Measurements from ENCODE around the gene LHX3. TPM values are rescaled to one million over a fixed set of nuclear protein-coding genes. Genes with fewer than 3 reads are reported as not detected.
"Not testable (repeated sequence)": the region's sequence is repeated elsewhere in the genome, so short reads cannot be mapped to it uniquely, and the experiment has no call there.

LHX3 gene
- total RNA-seq, 4 donors from 2014 or later = not detected

DNA sequence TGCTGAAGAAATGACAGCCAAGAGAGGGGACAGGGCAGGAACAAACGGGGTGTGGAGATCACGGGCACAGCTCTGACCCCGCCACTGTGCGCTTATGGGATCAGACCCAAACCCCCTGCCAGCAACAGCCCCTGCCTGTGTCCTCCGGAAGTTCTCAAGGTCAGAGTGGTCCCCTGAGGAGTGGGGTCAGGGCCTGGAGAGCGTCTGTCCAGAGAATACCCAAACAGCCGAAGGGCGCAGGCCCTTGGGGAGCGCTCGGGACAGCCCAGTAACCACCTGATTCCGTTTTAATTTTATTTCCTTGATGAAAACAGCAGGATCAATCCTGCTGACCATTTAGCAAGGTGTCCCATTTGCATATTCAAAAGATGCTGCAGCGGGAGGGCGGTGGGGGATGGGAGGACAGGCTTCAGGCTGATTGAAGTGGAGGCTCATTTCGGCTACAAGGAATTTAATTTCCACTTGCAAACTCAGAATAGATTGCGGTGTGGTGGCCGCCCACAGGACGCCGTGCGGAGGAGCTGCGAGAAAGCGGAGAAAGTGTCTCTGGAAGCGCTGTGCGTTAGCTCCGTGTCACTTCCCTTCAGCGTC lies 53.6 kb downstream of the LHX3 start:
- intact Hi-C loops (cut with DNase I; ENCODE audit: low total_unique reads) = no loop called here
- no peak for DNase-seq
- no peaks in the 10 kb centered on the region for H3K9me3 ChIP-seq
- H3K27ac ChIP-seq = no peak overlapping the region
- TF ChIP-seq POLR2A (IDR thresholded peaks at IDR 0.05) = no peak
- TF ChIP-seq, protein P1, sequence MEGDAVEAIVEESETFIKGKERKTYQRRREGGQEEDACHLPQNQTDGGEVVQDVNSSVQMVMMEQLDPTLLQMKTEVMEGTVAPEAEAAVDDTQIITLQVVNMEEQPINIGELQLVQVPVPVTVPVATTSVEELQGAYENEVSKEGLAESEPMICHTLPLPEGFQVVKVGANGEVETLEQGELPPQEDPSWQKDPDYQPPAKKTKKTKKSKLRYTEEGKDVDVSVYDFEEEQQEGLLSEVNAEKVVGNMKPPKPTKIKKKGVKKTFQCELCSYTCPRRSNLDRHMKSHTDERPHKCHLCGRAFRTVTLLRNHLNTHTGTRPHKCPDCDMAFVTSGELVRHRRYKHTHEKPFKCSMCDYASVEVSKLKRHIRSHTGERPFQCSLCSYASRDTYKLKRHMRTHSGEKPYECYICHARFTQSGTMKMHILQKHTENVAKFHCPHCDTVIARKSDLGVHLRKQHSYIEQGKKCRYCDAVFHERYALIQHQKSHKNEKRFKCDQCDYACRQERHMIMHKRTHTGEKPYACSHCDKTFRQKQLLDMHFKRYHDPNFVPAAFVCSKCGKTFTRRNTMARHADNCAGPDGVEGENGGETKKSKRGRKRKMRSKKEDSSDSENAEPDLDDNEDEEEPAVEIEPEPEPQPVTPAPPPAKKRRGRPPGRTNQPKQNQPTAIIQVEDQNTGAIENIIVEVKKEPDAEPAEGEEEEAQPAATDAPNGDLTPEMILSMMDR (IDR thresholded peaks at IDR 0.05) = no peak
- H3K4me3 ChIP-seq = no peak overlapping the region
- peaks cover 1 to 2% of the 10 kb centered on the region in 2 donors for H3K27me3 ChIP-seq
- H3K4me1 ChIP-seq = no peaks in the 10 kb centered on the region
- H3K36me3 ChIP-seq = no peaks in the 10 kb centered on the region

DNA sequence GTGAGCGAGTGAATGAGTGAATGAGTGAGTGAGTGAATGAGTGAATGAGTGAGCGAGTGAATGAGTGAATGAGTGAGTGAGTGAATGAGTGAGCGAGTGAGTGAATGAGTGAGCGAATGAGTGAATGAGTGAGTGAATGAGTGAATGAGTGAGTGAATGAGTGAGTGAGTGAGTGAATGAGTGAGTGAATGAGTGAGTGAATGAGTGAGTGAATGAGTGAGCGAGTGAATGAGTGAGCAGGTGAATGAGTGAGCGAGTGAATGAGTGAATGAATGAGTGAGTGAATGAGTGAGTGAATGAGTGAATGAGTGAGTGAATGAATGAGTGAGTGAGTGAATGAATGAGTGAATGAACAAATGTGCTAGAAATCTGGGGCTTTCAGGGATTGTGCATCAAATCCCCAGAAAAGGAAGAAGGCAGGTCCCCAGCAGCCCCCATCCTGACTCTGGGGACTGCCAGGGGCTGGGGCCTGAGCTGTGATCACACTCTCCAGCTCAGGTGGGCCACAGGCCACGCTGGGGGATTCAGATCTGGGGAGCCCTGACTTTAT lies 54.2 kb downstream of the LHX3 start:
- H3K36me3 ChIP-seq; H3K27ac ChIP-seq; intact Hi-C loops (cut with DNase I; ENCODE audit: low total_unique reads); H3K9me3 ChIP-seq; H3K4me3 ChIP-seq; DNase-seq; H3K27me3 ChIP-seq; H3K4me1 ChIP-seq: not testable (repeated sequence)

DNA sequence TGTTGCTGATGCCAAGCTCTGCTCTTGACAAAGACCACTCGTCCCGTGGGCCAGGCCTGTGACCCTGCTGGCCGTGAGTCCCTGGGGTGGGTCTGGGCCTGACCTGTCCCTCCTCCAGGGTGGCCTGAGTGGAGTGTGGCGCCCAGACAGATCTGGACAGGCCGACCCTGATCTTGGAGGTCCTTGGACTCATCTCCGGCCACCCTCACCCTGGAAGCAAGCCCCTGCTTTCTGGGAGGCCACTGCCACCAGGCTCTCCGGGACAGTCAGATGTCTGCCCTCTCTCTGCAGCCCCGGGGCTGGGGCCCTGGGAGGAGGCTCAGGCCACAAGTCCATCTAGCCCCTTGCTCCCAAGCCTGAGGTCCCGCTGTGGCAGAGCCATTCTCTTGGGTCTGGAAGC lies 55.1 kb downstream of the LHX3 start:
- no peaks in the 10 kb centered on the region for H3K27me3 ChIP-seq
- intact Hi-C loops (cut with DNase I; ENCODE audit: low total_unique reads) = no loop called here

GRCh38 chr9:136149337-136149736 lies 55.6 kb downstream of the LHX3 start:
- no peaks in the 10 kb centered on the region for H3K9me3 ChIP-seq
- H3K4me1 ChIP-seq = no peaks in the 10 kb centered on the region
- no peaks in the 10 kb centered on the region for H3K36me3 ChIP-seq
- DNase-seq = no peak
- H3K4me3 ChIP-seq = no peak overlapping the region
- intact Hi-C loops (cut with DNase I; ENCODE audit: low total_unique reads) = no loop called here
- H3K27me3 ChIP-seq = no peaks in the 10 kb centered on the region
- TF ChIP-seq, protein P1 (IDR thresholded peaks at IDR 0.05) = no peak
- no peak for TF ChIP-seq POLR2A (IDR thresholded peaks at IDR 0.05)
- H3K27ac ChIP-seq = no peak overlapping the region

More for the DNA sequence above, 55.1 kb downstream of the LHX3 start:
- TF ChIP-seq, protein P1 (IDR thresholded peaks at IDR 0.05) = no peak
- TF ChIP-seq POLR2A (IDR thresholded peaks at IDR 0.05) = no peak
- no peak for DNase-seq
- Histone ChIP-seq H3K27ac (no peak overlapping the region), H3K4me3 (no peak overlapping the region), H3K4me1 (no peaks in the 10 kb centered on the region), H3K36me3 (no peaks in the 10 kb centered on the region), H3K9me3 (no peaks in the 10 kb centered on the region)

- Histone ChIP-seq H3K4me1 (no peaks in the 10 kb centered on the region), H3K27me3 (no peaks in the 10 kb centered on the region), H3K4me3 (no peak overlapping the region), H3K36me3 (no peaks in the 10 kb centered on the region), H3K9me3 (no peaks in the 10 kb centered on the region), H3K27ac (no peak overlapping the region)
- TF ChIP-seq, protein P1 (IDR thresholded peaks at IDR 0.05) = no peak
- TF ChIP-seq POLR2A (IDR thresholded peaks at IDR 0.05) = no peak
- intact Hi-C loops (cut with DNase I; ENCODE audit: low total_unique reads) = no loop called here
- DNase-seq = no peak
Observed at GRCh38 chr9:136148766-136149165, 56.2 kb downstream of the LHX3 start.

Data from uterus (tissue), 4 donors.